Mucosa of stomach (tissue), 1 donor: Measurements from ENCODE around the gene ZNF358.
A peak's percentile ranks its signal among the peaks of the same experiment; 100 is the strongest.

ENCODE experiments used
- H3K27me3 ChIP-seq: one replicate; pipeline ENCODE4 v1.7.0; 2013; ENCODE audit warnings: mild to moderate bottlenecking, low read length; ENCODE audit not compliant: control insufficient read depth, insufficient read depth
- H3K36me3 ChIP-seq: one replicate; pipeline ENCODE4 v1.7.0; 2013; ENCODE audit warnings: low read length; ENCODE audit not compliant: control insufficient read depth, insufficient read depth
- H3K4me1 ChIP-seq: one replicate; pipeline ENCODE4 v1.7.0; 2013; ENCODE audit warnings: mild to moderate bottlenecking, low read length; ENCODE audit not compliant: control insufficient read depth, insufficient read depth
- H3K4me3 ChIP-seq: one replicate; pipeline ENCODE4 v1.7.0; 2013; ENCODE audit warnings: low read length
- H3K9ac ChIP-seq: one replicate; pipeline ENCODE4 v1.7.0; 2013; ENCODE audit warnings: mild to moderate bottlenecking, low read length, moderate library complexity
- H3K9me3 ChIP-seq: one replicate; pipeline ENCODE4 v1.7.0; 2013; ENCODE audit warnings: mild to moderate bottlenecking, low read length, moderate library complexity; ENCODE audit not compliant: control insufficient read depth
- donor health status: Pancreatic carcinoma.

Gene ZNF358

DNA sequence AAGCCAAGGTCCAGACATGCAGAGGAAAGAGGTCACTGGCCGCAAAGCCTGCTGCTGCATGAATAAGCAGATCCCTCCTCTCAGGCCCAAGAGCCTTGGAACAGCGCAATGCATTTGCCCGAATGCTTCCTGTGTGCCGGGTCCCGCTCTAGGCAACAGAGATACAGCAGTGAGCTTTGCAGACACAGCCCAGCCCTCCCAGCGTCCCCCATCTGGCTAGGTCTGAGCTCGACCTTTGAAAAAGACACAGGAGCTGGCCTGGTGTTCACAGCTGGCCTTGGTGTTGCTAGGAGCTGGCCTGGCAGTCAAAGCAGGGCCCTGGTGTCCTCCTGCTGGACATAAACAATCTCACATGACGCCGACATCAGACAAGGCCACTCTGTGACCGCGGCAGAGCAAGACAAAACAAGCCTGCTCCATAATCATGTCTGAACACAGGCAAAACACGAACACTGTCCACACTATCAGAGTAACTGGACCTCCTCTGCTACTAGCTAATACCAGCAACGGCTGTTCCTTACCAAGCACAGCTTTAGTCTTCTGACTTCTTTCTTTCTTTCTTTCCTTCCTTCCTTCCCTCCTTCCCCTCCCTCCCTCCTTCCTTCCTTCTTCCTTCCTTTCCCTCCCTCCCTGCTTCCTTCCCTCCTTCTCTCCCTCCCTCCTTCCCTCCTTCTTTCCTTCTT lies 21.3 kb upstream of the ZNF358 start:
- no peak overlapping the region for H3K9ac ChIP-seq
- no peaks in the 10 kb centered on the region for H3K27me3 ChIP-seq
- no peak overlapping the region for H3K4me3 ChIP-seq

DNA sequence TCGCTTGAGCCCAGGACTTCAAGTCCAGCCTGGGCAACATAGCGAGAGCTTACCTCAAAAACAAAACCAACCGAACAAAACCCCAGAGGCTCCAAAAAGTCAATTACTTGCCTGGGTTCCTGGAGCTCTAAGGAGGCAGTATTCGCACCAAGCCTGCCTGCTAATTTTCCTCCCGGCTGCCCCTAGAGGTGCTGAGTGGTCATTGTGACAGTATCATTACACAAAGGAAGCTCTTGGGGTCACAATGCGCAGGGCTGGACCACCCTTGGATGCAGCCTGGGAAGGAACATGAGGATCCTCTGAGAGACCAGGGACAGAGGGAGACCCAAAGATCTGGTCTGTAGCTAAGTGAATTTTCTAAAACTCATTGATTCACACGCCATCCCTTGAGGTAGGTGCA lies 18.6 kb upstream of the ZNF358 start:
- H3K4me3 ChIP-seq = no peak overlapping the region

More for the DNA sequence above, 21.3 kb upstream of the ZNF358 start:
- Histone ChIP-seq H3K4me1 (peaks cover 8% of the 10 kb centered on the region), H3K9me3 (no peaks in the 10 kb centered on the region), H3K36me3 (no peaks in the 10 kb centered on the region)

DNA sequence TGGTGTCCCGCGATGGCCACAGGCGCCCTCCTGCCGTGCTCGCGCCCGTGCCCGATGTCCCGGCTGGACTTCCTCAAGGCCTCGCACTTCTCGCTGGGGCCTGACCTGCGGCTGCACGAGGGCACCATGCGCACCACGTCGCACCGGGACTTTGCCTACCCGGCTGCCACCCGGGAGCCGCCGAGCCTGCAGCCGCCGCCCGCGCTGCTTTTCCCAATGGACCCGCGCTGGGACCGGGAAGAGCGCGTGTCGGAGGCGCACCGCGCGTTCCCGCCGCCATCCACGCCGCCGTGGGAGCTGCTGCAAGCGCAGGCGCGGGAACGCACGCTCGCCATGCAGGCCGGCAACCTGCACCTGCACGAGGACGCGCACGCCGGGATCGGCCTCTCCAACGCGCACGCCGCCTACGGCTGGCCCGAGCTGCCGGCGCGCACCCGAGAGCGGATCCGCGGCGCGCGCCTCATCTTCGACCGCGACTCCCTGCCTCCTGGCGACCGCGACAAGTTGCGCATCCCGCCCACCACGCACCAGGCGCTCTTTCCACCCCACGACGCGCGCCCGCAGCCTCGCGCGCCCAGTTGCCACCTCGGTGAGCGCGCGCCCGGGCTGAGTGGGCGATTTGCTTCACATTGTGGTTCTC lies 15.0 kb upstream of the ZNF358 start:
- Histone ChIP-seq H3K36me3 (no peaks in the 10 kb centered on the region), H3K9me3 (no peaks in the 10 kb centered on the region), H3K27me3 (peaks cover 4% of the 10 kb centered on the region), H3K9ac (no peak overlapping the region), H3K4me1 (peaks cover 10% of the 10 kb centered on the region), H3K4me3 (no peak overlapping the region)

More for the DNA sequence above, 18.6 kb upstream of the ZNF358 start:
- Histone ChIP-seq H3K27me3 (peaks cover 4% of the 10 kb centered on the region), H3K4me1 (peaks cover 4% of the 10 kb centered on the region), H3K9ac (no peak overlapping the region), H3K9me3 (no peaks in the 10 kb centered on the region), H3K36me3 (no peaks in the 10 kb centered on the region)

DNA sequence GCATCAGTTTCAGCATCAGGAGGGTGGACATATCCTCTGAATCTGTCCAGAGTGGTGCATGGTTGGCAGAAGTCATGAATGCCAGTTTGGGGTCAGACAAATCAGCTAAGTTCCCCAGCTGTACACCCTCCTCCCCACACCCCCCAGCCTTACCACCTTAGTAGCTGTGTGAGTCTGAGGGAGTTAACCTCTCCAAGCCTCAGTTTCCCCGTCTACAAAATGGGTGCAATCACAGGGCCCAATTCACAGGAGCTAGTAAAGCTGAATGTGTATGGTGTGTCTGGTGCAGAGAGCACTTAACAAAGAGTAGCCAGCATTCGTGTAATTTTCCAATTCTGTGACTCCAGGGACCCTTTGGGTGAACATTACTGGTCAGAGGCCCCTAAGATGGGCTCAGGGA lies 13.4 kb upstream of the ZNF358 start:
- Histone ChIP-seq H3K27me3 (peaks cover 4% of the 10 kb centered on the region), H3K4me3 (no peak overlapping the region), H3K4me1 (peaks cover 10% of the 10 kb centered on the region), H3K36me3 (no peaks in the 10 kb centered on the region), H3K9me3 (no peaks in the 10 kb centered on the region), H3K9ac (no peak overlapping the region)

DNA sequence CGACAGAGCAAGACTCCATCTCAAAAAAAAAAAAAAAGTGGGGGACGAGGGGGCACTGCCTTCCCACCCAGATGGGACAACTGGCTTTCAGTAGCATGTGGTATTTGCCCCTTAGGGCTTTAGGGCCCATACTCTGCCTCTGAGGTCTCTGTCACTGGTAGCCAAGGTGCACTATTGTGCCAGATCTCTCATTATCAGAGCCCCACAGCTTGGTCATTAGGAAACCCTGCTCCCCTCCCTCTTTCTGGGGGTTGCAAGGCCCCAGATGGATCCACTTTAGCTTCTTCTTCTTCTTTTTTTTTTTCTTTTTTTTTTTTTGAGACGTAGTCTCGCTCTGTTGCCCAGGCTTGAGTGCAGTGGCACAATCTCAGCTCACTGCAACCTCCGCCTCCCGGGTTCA lies 11.2 kb upstream of the ZNF358 start:
- no peaks in the 10 kb centered on the region for H3K9me3 ChIP-seq
- H3K9ac ChIP-seq = no peak overlapping the region
- peaks cover 4% of the 10 kb centered on the region for H3K27me3 ChIP-seq
- H3K4me3 ChIP-seq = no peak overlapping the region
- no peaks in the 10 kb centered on the region for H3K36me3 ChIP-seq
- peaks cover 17% of the 10 kb centered on the region for H3K4me1 ChIP-seq

DNA sequence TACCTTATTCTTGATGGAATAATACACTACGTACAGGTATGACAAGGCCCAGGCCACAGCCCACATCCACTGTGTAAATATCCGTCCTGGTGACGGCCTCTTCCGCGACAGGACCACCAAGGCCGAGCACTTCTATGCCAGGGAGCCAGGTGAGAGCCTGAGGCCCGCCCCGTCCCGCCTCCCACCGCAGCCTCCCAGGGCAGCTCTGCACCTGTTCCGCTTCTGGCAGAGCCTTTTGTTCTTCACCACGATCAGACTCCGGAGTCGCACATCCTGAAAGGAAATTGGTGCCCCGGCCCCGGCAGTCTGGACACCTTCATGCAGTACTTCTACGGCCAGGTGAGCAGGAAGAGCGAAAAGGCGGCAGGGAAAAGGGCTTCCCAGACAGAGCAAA lies 10.6 kb upstream of the ZNF358 start:
- Histone ChIP-seq H3K36me3 (no peaks in the 10 kb centered on the region), H3K9me3 (no peaks in the 10 kb centered on the region), H3K9ac (peak overlapping the region; percentile 9), H3K4me3 (peak overlapping the region; percentile 36), H3K4me1 (peaks cover 17% of the 10 kb centered on the region), H3K27me3 (peaks cover 4% of the 10 kb centered on the region)

DNA sequence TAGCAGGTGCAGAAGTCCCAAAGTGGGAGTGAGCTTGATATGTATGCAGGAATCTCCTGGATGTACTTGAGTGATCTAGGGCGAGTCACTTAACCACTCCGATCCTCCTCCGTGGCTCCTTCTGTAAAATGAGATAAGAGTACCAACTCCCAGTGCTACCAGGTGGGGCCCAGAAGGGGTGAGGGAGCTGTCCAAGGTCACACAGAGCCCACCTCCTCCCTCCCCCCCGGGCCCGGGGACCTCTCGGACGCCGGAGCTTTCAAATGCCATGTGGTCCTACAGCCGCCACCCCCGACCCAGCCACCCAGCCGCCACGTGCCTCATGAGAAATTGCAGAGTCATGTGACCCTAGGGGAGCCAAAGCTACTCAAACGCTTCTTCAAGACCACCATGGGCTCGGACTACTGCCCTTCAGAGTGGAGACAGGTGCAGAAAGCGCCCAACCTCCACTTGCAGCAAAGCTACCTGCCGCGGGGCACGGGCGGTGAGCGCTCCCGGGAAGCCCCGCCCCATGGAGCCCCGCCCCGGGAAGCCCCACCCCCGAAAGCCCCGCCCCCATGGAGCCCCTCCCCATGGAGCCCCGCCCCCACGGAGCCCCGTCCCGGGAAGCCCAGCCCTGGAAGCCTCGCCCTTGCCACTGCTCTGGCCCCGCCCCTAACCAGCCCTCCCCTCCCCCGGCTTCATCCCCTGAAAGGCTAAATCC lies 10.1 kb upstream of the ZNF358 start:
- H3K4me3 ChIP-seq = peak overlapping the region; percentile 36
- peak overlapping the region; percentile 9 for H3K9ac ChIP-seq
- no peaks in the 10 kb centered on the region for H3K9me3 ChIP-seq
- peaks cover under 1% of the 10 kb centered on the region for H3K27me3 ChIP-seq
- peaks cover 17% of the 10 kb centered on the region for H3K4me1 ChIP-seq
- no peaks in the 10 kb centered on the region for H3K36me3 ChIP-seq

DNA sequence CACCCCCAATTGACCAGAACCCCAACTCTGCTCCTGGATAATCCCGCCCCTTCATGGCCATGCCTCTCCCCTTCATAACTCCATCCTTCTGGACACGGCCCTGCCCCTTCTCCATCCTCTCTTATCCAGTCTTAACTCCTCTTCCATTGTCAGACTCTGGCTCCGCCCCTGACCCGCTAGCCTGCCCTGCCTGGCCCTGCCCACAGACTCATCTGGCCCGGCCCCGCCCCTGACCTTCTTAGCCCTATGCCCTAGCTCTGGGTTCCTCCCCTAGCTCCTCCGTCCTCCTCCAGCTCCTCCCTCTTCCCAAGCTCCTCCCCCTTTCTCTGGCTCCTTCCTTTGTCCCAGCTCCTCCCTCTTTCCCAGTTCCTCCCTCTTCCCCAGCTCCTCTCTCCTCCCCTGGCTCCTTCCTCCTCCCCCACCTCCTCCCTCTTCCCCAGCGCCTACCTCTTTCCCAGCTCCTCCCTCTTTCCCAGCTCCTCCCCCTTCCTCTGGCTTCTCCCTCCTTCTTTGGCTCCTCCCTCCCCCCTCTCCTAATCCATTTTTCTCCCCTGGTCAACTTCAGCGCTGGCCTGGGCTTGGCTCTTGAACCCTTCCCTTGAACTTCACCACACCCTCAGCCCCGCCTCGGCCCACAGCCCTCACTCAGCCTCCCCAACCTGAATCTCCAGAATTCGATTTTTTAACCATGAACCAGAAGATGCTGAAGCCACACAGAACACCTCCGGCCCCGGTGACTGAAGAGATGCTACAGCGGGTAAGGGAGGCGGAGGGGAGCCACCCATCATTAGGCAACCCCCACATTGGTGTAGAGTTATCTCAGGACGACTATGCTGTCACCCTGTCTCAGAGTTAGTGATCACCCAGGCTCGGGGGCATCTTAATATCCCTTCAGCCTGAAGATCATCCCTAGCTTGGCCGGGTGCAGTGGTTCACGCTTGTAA lies 9.2 kb upstream of the ZNF358 start:
- Histone ChIP-seq H3K27me3 (no peaks in the 10 kb centered on the region), H3K9ac (no peak overlapping the region), H3K4me3 (no peak overlapping the region), H3K4me1 (peaks cover 17% of the 10 kb centered on the region), H3K36me3 (no peaks in the 10 kb centered on the region), H3K9me3 (no peaks in the 10 kb centered on the region)

DNA sequence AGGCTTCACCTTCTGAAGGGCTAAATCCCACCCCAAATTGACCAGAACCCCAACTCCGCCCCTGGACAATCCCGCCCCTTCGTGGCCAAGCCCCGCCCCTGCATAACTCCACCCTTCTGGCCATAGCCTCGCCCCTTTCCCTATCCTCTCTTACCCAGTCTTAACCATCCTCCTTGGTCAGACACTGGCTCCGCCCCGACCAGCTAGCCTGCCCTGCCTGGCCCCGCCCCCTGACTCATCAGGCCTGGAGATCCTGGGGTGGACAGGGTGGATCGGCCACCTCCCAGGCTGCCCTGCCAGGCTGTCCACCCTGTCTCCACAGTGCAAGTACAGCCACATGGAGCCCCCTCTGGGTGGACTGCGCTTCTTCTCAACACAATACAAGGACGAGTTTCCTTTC lies 8.0 kb upstream of the ZNF358 start:
- Histone ChIP-seq H3K27me3 (no peaks in the 10 kb centered on the region), H3K36me3 (no peaks in the 10 kb centered on the region), H3K4me1 (peaks cover 17% of the 10 kb centered on the region)

DNA sequence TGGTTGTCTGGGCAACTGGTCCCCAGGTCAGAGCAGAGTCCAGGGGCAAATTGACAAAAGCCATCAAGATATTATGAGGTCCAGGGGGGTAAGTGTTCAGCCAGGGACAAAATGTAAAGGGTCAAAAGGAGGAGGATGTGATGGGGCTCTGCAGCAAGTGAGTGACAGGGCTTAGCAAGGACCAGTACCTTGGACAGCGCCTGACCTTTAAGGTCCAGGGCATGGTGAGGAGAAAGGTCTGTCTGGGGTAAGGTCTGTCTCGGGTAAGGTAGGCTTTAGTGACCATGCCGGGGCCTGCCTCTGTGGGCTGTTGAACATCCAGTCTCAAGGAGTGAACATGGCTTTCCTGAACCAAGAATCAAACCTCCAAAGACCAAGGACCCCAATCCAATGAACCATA lies 6.3 kb upstream of the ZNF358 start:
- peaks cover 17% of the 10 kb centered on the region for H3K4me1 ChIP-seq
- H3K27me3 ChIP-seq = no peaks in the 10 kb centered on the region
- no peaks in the 10 kb centered on the region for H3K9me3 ChIP-seq
- no peak overlapping the region for H3K4me3 ChIP-seq
- H3K36me3 ChIP-seq = no peaks in the 10 kb centered on the region
- H3K9ac ChIP-seq = no peak overlapping the region

More for the DNA sequence above, 8.0 kb upstream of the ZNF358 start:
- no peak overlapping the region for H3K9ac ChIP-seq
- H3K9me3 ChIP-seq = no peaks in the 10 kb centered on the region
- no peak overlapping the region for H3K4me3 ChIP-seq

DNA sequence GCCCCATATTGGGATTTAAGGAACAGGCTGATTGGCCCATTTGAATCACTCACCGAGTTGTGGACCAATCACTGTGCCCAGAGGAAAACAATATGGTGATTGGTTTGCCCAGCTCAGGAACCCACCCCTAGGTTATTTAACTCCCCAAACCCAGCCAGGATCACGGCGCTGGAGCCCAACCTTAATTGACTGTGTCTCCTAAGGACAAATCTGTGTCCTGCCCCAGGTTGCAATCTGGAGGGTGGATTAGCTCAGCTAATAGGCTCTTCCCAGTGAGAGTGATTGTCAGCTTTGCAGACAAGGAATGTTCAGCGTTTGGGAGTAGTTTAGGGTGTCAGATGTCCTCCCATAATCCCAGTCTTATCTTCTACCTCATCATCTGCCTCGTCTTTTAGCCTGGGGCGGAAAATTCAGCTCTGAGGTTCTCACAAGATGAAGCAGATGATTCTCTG lies 3.5 kb upstream of the ZNF358 start:
- Histone ChIP-seq H3K9ac (no peak overlapping the region), H3K9me3 (no peaks in the 10 kb centered on the region), H3K4me3 (no peak overlapping the region), H3K36me3 (no peaks in the 10 kb centered on the region), H3K27me3 (no peaks in the 10 kb centered on the region), H3K4me1 (peaks cover 15% of the 10 kb centered on the region)
